HCT116 (cell line): ENCODE results near the gene HAAO. TPM values are rescaled to one million over a fixed set of nuclear protein-coding genes. Genes with fewer than 3 reads are reported as not detected.

Source experiments
- ATAC-seq: fragments of 200-7000 bp; cut with Tn5 transposase; 2 replicates; pipeline ENCODE4 v1.9.1; 2020; ENCODE audit warnings: mild to moderate bottlenecking, moderate library complexity
- BruUV-seq: library from RNA; stranded (reverse); fragments of 400-500 nt; replicated peaks from 2 replicates; lab custom pipeline; 2021; lab: Mats Ljungman, UMichigan
- CTCF ChIA-PET: fragments of 300-600 bp; sonication (Branson Sonifier 250); formaldehyde crosslinking; loops from one replicate; lab custom pipeline; 2021; ENCODE audit warnings: antibody characterized with exemption; lab: Charles Lee
- POLR2A ChIA-PET: fragments of 300-600, 350-600 bp; sonication (Branson Sonifier 250); formaldehyde crosslinking; loops from one replicate; lab custom pipeline; 2021; ENCODE audit warnings: antibody characterized with exemption; lab: Charles Lee
- RAD21 ChIA-PET, 2 experiments: fragments of 300-600 bp; sonication (Branson Sonifier 250); formaldehyde crosslinking; loops; one replicate each; lab custom pipeline; 2023; ENCODE audit warnings: low total read pairs in 2 of 2; ENCODE audit not compliant: uncharacterized antibody in 2 of 2, unreplicated experiment in 2 of 2, low non-redundant PET in 1 of 2; lab: Charles Lee
- DNase-seq: peaks from one replicate; pipeline ENCODE4 v3.0.0-alpha.2; 2010; ENCODE audit warnings: low read depth, low spot score
- H2AFZ ChIP-seq: fragments of 200-600 bp; shearing (Covaris generic), sonication (generic); 2 replicates; pipeline ENCODE4 v1.6.1; 2017; ENCODE audit warnings: low read depth, mixed run types, mixed read lengths, antibody characterized with exemption, low read length; ENCODE audit not compliant: poor library complexity, severe bottlenecking
- H3K27ac ChIP-seq: 2 replicates; pipeline ENCODE4 v1.5.1; 2012; ENCODE audit warnings: low read depth, low read length
- H3K27me3 ChIP-seq: fragments of 200-600 bp; sonication (generic); 2 replicates; pipeline ENCODE4 v1.6.1; 2016; ENCODE audit warnings: mixed run types, low read length, mixed read lengths; ENCODE audit not compliant: insufficient read depth
- H3K36me3 ChIP-seq, 2 experiments: fragments of 200-500 bp in 1 of 2; fragments of 200-600 bp in 1 of 2; sonication (Bioruptor generic) in 1 of 2; sonication (generic) in 1 of 2; 2 replicates each; pipeline versions ENCODE4 v1.5.1 to v1.6.1; 2014 to 2016; ENCODE audit warnings: low read length in 2 of 2, inconsistent platforms in 1 of 2, mixed read lengths in 1 of 2, mixed run types in 1 of 2; ENCODE audit not compliant: insufficient read depth in 2 of 2, control insufficient read depth in 1 of 2
- H3K4me1 ChIP-seq, 2 experiments: fragments of 200-600 bp in 1 of 2; sonication (generic) in 1 of 2; 2 replicates each; pipeline versions ENCODE4 v1.5.1 to v1.6.1; 2012 to 2017; ENCODE audit warnings: low read length in 2 of 2, inconsistent platforms in 1 of 2, mild to moderate bottlenecking in 1 of 2, mixed read lengths in 1 of 2, mixed run types in 1 of 2, moderate library complexity in 1 of 2; ENCODE audit not compliant: insufficient read depth in 2 of 2, control insufficient read depth in 1 of 2
- H3K4me2 ChIP-seq: fragments of 200-600 bp; sonication (generic); 2 replicates; pipeline ENCODE4 v1.6.1; 2017; ENCODE audit warnings: mixed run types, low read length, mixed read lengths
- H3K4me3 ChIP-seq, 2 experiments: fragments of 200-600 bp in 1 of 2; sonication (generic) in 1 of 2; replicated peaks in 1 of 2; 2 replicates each; pipeline ENCODE4 v1.5.1; 2011 to 2016; ENCODE audit warnings: low read length in 2 of 2, control low read depth in 1 of 2, low read depth in 1 of 2, mild to moderate bottlenecking in 1 of 2, mixed read lengths in 1 of 2, mixed run types in 1 of 2
- H3K79me2 ChIP-seq: fragments of 200-600 bp; sonication (generic); 2 replicates; pipeline ENCODE4 v1.6.1; 2017; ENCODE audit warnings: mild to moderate bottlenecking, mixed run types, low read length, moderate library complexity, mixed read lengths; ENCODE audit not compliant: insufficient read depth
- H3K9ac ChIP-seq: fragments of 200-600 bp; sonication (generic); 2 replicates; pipeline ENCODE4 v1.6.1; 2016; ENCODE audit warnings: low read length, mixed read lengths
- H3K9me2 ChIP-seq: fragments of 200-600 bp; sonication (generic), shearing (Covaris generic); 2 replicates; pipeline ENCODE4 v1.6.1; 2017; ENCODE audit warnings: mixed run types, mild to moderate bottlenecking, moderate library complexity; ENCODE audit not compliant: insufficient read depth
- H3K9me3 ChIP-seq, 2 experiments: fragments of 200-500 bp in 1 of 2; fragments of 200-600 bp in 1 of 2; sonication (Bioruptor generic) in 1 of 2; sonication (generic) in 1 of 2; 2 replicates each; pipeline ENCODE4 v1.6.1; 2014 to 2017; ENCODE audit warnings: low read length in 2 of 2, mixed read lengths in 2 of 2, inconsistent platforms in 1 of 2, low read depth in 1 of 2, mild to moderate bottlenecking in 1 of 2, mixed run types in 1 of 2, moderate library complexity in 1 of 2; ENCODE audit not compliant: control insufficient read depth in 1 of 2, insufficient read depth in 1 of 2
- H4K20me1 ChIP-seq: fragments of 200-600 bp; sonication (generic), shearing (Covaris generic); 2 replicates; pipeline ENCODE4 v1.6.1; 2017; ENCODE audit warnings: mixed run types, mild to moderate bottlenecking, moderate library complexity; ENCODE audit not compliant: insufficient read depth
- ATF3 ChIP-seq: IDR thresholded peaks from 2 replicates; pipeline ENCODE4 v1.6.1; 2012
- REST ChIP-seq: IDR thresholded peaks from 2 replicates; pipeline ENCODE4 v1.6.1; 2012; ENCODE audit warnings: low read depth
- SP1 ChIP-seq: IDR thresholded peaks from 2 replicates; pipeline ENCODE4 v1.6.1; 2012; ENCODE audit warnings: low read depth
- SRF ChIP-seq: IDR thresholded peaks from 2 replicates; pipeline ENCODE4 v1.6.1; 2012; ENCODE audit warnings: low read depth
- intact Hi-C: fragments of 100-400 bp; cut with micrococcal nuclease; formaldehyde crosslinking; loops from 2 replicates; pipeline ENCODE4 v1.10.0; 2022
- total RNA-seq: library from RNA; stranded (reverse); gene quantifications from one replicate; pipeline ENCODE4 v1.2.1, GENCODE V29; 2021; ENCODE audit not compliant: unreplicated experiment

HAAO gene
- total RNA-seq, 1 experiment from 2014 or later: not detected

GRCh38 chr2:42769583-42770287, 22.6 kb downstream of the HAAO start:
- ChIA-PET CTCF (interaction anchor here (0.8 kb wide), 1 partner anchor 499 kb away, joined by 3 read pairs; no protein-coding TSS in a partner anchor), RAD21 (no interaction called here), POLR2A (no interaction called here)
- no peaks in the 10 kb centered on the region for H4K20me1 ChIP-seq
- intact Hi-C loops: loop anchor here (10.0 kb wide), 1 partner anchor 275 kb away; the partner anchor contains the start of gene KCNG3
- no peaks in the 10 kb centered on the region for H3K79me2 ChIP-seq
- no peak overlapping the region for H3K27ac ChIP-seq
- H3K4me3 ChIP-seq: no peak overlapping the region
- no peak overlapping the region for H3K9ac ChIP-seq
- BruUV-seq: no TSS peak
- no peaks in the 10 kb centered on the region for H3K27me3 ChIP-seq
- H2AFZ ChIP-seq: no peak overlapping the region
- H3K9me2 ChIP-seq: no peaks in the 10 kb centered on the region
- H3K4me1 ChIP-seq: peaks cover 0 to 3% of the 10 kb centered on the region in 2 experiments; a peak in 1 of 4 replicates
- H3K36me3 ChIP-seq: no peaks in the 10 kb centered on the region
- DNase-seq (no peak), ATAC-seq (no peak)
- H3K4me2 ChIP-seq: no peak overlapping the region
- no peaks in the 10 kb centered on the region for H3K9me3 ChIP-seq
- no peak for TF ChIP-seq REST
- no peak for TF ChIP-seq SP1
- TF ChIP-seq SRF: no peak
- no peak for TF ChIP-seq ATF3
